ENCODE measurements around the gene NDST3. TPM values are rescaled to one million over a fixed set of nuclear protein-coding genes. Genes with fewer than 3 reads are reported as not detected.
A peak's percentile ranks its signal among the peaks of the same experiment; 100 is the strongest.

The NDST3 gene
- total RNA-seq: under 1 TPM in 1 of 4 donors, not detected in 3; 0.13 TPM

- Histone ChIP-seq H3K27ac (no peak within 1 kb of the TSS), H3K27me3 (peaks cover 67% of the 10 kb centered on the region), H3K9me3 (no peaks in the 10 kb centered on the region), H3K4me3 (peak within 1 kb of the TSS; percentile 10 to 57), H3K36me3 (no peaks in the 10 kb centered on the region), H3K4me1 (peaks cover 0 to 16% (median 0%) of the 10 kb centered on the region in 3 donors)
- TF ChIP-seq CTCF (IDR thresholded peaks at IDR 0.05) (peak in 1 of 4 experiments; percentile 20), POLR2A (IDR thresholded peaks at IDR 0.05) (no peak), POLR2AphosphoS5 (IDR thresholded peaks at IDR 0.05) (no peak)
- 30 to 34% methylated on average over 11 of the region's 11 CpGs for WGBS, 2 donors (ENCODE audit: low coverage in 1 of 2)
- no peak for ATAC-seq
Measured at GRCh38 chr4:118034053-118034785, at the start of gene NDST3. Gene NDST3 (plus strand): TSS chr4:118034486. CDS start chr4:118053911, 19,425 bp downstream.

GRCh38 chr4:117986321-117986720 lies 48.0 kb upstream of the NDST3 start:
- no peaks in the 10 kb centered on the region for H3K27me3 ChIP-seq
- no peaks in the 10 kb centered on the region for H3K36me3 ChIP-seq
- WGBS, 2 donors (ENCODE audit: low coverage in 1 of 2): 42 to 71% methylated on average over 2 of the region's 2 CpGs
- ATAC-seq: no peak
- no peak overlapping the region for H3K4me3 ChIP-seq
- H3K4me1 ChIP-seq: no peaks in the 10 kb centered on the region
- H3K9me3 ChIP-seq: no peaks in the 10 kb centered on the region
- H3K27ac ChIP-seq: no peak overlapping the region
- no peak for TF ChIP-seq POLR2AphosphoS5 (IDR thresholded peaks at IDR 0.05)
- TF ChIP-seq CTCF (IDR thresholded peaks at IDR 0.05): no peak
- no peak for TF ChIP-seq POLR2A (IDR thresholded peaks at IDR 0.05)
- no peak for TF ChIP-seq EP300 (IDR thresholded peaks at IDR 0.05)

GRCh38 chr4:117987464-117987863 lies 46.8 kb upstream of the NDST3 start:
- 44 to 63% methylated on average over 1 of the region's 1 CpG for WGBS, 2 donors (ENCODE audit: low coverage in 1 of 2)
- Histone ChIP-seq H3K27ac (no peak overlapping the region), H3K4me3 (no peak overlapping the region), H3K4me1 (no peaks in the 10 kb centered on the region), H3K27me3 (no peaks in the 10 kb centered on the region), H3K9me3 (no peaks in the 10 kb centered on the region), H3K36me3 (no peaks in the 10 kb centered on the region)
- no peak for ATAC-seq
- no peak for TF ChIP-seq POLR2A (IDR thresholded peaks at IDR 0.05)
- no peak for TF ChIP-seq CTCF (IDR thresholded peaks at IDR 0.05)

GRCh38 chr4:117996891-117997290 lies 37.4 kb upstream of the NDST3 start:
- 96 to 100% methylated on average over 2 of the region's 2 CpGs for WGBS, 2 donors (ENCODE audit: low coverage in 1 of 2)
- Histone ChIP-seq H3K4me1 (no peaks in the 10 kb centered on the region), H3K27me3 (no peaks in the 10 kb centered on the region), H3K4me3 (no peak overlapping the region), H3K36me3 (no peaks in the 10 kb centered on the region), H3K27ac (no peak overlapping the region), H3K9me3 (no peaks in the 10 kb centered on the region)
- no peak for ATAC-seq
- TF ChIP-seq POLR2AphosphoS5 (IDR thresholded peaks at IDR 0.05): no peak
- TF ChIP-seq CTCF (IDR thresholded peaks at IDR 0.05): no peak
- no peak for TF ChIP-seq EP300 (IDR thresholded peaks at IDR 0.05)
- TF ChIP-seq POLR2A (IDR thresholded peaks at IDR 0.05): no peak

- TF ChIP-seq CTCF (IDR thresholded peaks at IDR 0.05): no peak
- no peak for TF ChIP-seq POLR2AphosphoS5 (IDR thresholded peaks at IDR 0.05)
- TF ChIP-seq POLR2A (IDR thresholded peaks at IDR 0.05): no peak
- no peak for TF ChIP-seq EP300 (IDR thresholded peaks at IDR 0.05)
- Histone ChIP-seq H3K36me3 (no peaks in the 10 kb centered on the region), H3K4me1 (no peaks in the 10 kb centered on the region), H3K4me3 (no peak overlapping the region), H3K27me3 (no peaks in the 10 kb centered on the region), H3K27ac (no peak overlapping the region), H3K9me3 (no peaks in the 10 kb centered on the region)
- no peak for ATAC-seq
- 64 to 100% methylated on average over 2 of the region's 2 CpGs for WGBS, 2 donors (ENCODE audit: low coverage in 1 of 2)
Measured at GRCh38 chr4:118004088-118004487, 30.2 kb upstream of the NDST3 start.

Data from gastroesophageal sphincter (tissue), 4 donors.